GM12878 (cell line): ENCODE measurements around the gene PIWIL4. TPM values are rescaled to one million over a fixed set of nuclear protein-coding genes. Genes with fewer than 3 reads are reported as not detected.

Source experiments
- ATAC-seq: fragments of 200-7000 bp; cut with Tn5 transposase; 3 replicates; pipeline ENCODE4 v1.9.1; 2020; ENCODE audit warnings: mild to moderate bottlenecking, moderate library complexity
- BruUV-seq: library from RNA; stranded (reverse); fragments of 400-500 nt; replicated peaks from 2 replicates; lab custom pipeline; 2021; lab: Mats Ljungman, UMichigan
- CTCF ChIA-PET: fragments of 300-600 bp; sonication (Branson Sonifier 250); formaldehyde crosslinking; extraction: SDS; loops from one replicate; lab custom pipeline; 2021; ENCODE audit warnings: inconsistent platforms; lab: Yijun Ruan, JAX
- POLR2A ChIA-PET: fragments of 350-600 bp; formaldehyde crosslinking; extraction: SDS; loops from one replicate; lab custom pipeline; 2021; ENCODE audit warnings: inconsistent platforms; lab: Charles Lee
- RAD21 ChIA-PET: fragments of 300-600 bp; sonication (Branson Sonifier 250); formaldehyde crosslinking; loops from one replicate; lab custom pipeline; 2023; ENCODE audit warnings: antibody characterized with exemption; ENCODE audit not compliant: unreplicated experiment; lab: Charles Lee
- SMC1A ChIA-PET: fragments of 300-600 bp; sonication (Branson Sonifier 250); formaldehyde crosslinking; loops from one replicate; lab custom pipeline; 2023; ENCODE audit not compliant: unreplicated experiment, uncharacterized antibody; lab: Charles Lee
- DNase-seq: peaks from one replicate; pipeline ENCODE4 v3.0.0-alpha.2; 2011; ENCODE audit warnings: low read depth, low spot score
- FAIRE-seq: peaks from 3 replicates; lab custom pipeline; 2011; peaks lifted over from hg19 to GRCh38; lab: Jason Lieb, UNC
- H2AFZ ChIP-seq: 2 replicates; pipeline ENCODE4 v1.6.0; 2011; ENCODE audit warnings: low read depth, low read length, control low read depth; ENCODE audit not compliant: control insufficient read depth
- H3K27ac ChIP-seq: 2 replicates; pipeline ENCODE4 v1.5.1; 2011; ENCODE audit warnings: control low read depth; ENCODE audit not compliant: control insufficient read depth, insufficient read depth
- H3K27me3 ChIP-seq, 2 experiments: replicated peaks in 1 of 2; 2 replicates each; pipeline versions ENCODE4 v1.6.0 to v1.6.1; 2011; ENCODE audit warnings: low read length in 1 of 2; ENCODE audit not compliant: control insufficient read depth in 2 of 2, insufficient read depth in 2 of 2
- H3K36me3 ChIP-seq, 2 experiments: 2 replicates each; pipeline ENCODE4 v1.5.1; 2011; ENCODE audit warnings: low read length in 1 of 2; ENCODE audit not compliant: control insufficient read depth in 2 of 2, insufficient read depth in 2 of 2
- H3K4me1 ChIP-seq: 2 replicates; pipeline ENCODE4 v1.6.1; 2011; ENCODE audit warnings: mild to moderate bottlenecking, low read length, moderate library complexity, mixed read lengths; ENCODE audit not compliant: control insufficient read depth, insufficient read depth
- H3K4me2 ChIP-seq: 2 replicates; pipeline ENCODE4 v1.6.0; 2011; ENCODE audit warnings: control low read depth; ENCODE audit not compliant: control insufficient read depth, insufficient read depth
- H3K4me3 ChIP-seq: fragments of 200-600 bp; sonication (generic); 2 replicates; pipeline ENCODE4 v1.5.1; 2016
- H3K79me2 ChIP-seq: 2 replicates; pipeline ENCODE4 v1.6.0; 2011; ENCODE audit warnings: low read length; ENCODE audit not compliant: control insufficient read depth, insufficient read depth
- H3K9ac ChIP-seq: 2 replicates; pipeline ENCODE4 v1.8.0; 2011; ENCODE audit warnings: low read length, control low read depth, mixed read lengths; ENCODE audit not compliant: control insufficient read depth, insufficient read depth
- H3K9me3 ChIP-seq: replicated peaks from 3 replicates; pipeline ENCODE4 v1.5.1; 2011; ENCODE audit warnings: mild to moderate bottlenecking, low read length; ENCODE audit not compliant: control insufficient read depth, insufficient read depth
- H4K20me1 ChIP-seq: 2 replicates; pipeline ENCODE4 v1.6.0; 2011; ENCODE audit not compliant: control insufficient read depth, insufficient read depth
- CBX3 ChIP-seq: fragments of 200-600 bp; sonication (generic); IDR thresholded peaks from 2 replicates; pipeline ENCODE4 v1.6.1; 2016; ENCODE audit warnings: low read depth, borderline replicate concordance
- CBX5 ChIP-seq: sonication (generic); IDR thresholded peaks from 2 replicates; pipeline ENCODE4 v1.6.1; 2016; ENCODE audit warnings: low read depth, moderate library complexity, mild to moderate bottlenecking, inconsistent platforms
- CHD4 ChIP-seq: fragments of 200-600 bp; sonication (generic); IDR thresholded peaks from 2 replicates; pipeline ENCODE4 v1.6.1; 2016; ENCODE audit warnings: mild to moderate bottlenecking
- ETV6 ChIP-seq, 2 experiments: fragments of 450-650 bp in 1 of 2; IDR thresholded peaks in 1 of 2; conservative IDR thresholded peaks in 1 of 2; 2 replicates each; pipeline ENCODE4 v1.6.1; 2014; ENCODE audit warnings: antibody characterized with exemption in 1 of 2, borderline replicate concordance in 1 of 2, low read depth in 1 of 2, mild to moderate bottlenecking in 1 of 2, moderate library complexity in 1 of 2
- HCFC1 ChIP-seq: fragments of 150-350 bp; IDR thresholded peaks from 2 replicates; pipeline ENCODE4 v1.6.1; 2014; ENCODE audit warnings: low read length
- HDAC6 ChIP-seq: fragments of 200-600 bp; sonication (generic); IDR thresholded peaks from one replicate; pipeline ENCODE4 v1.8.0; 2017; ENCODE audit warnings: antibody characterized with exemption; ENCODE audit not compliant: unreplicated experiment
- LARP7 ChIP-seq: fragments of 450-650 bp; IDR thresholded peaks from 2 replicates; pipeline ENCODE4 v1.6.1; 2017; ENCODE audit warnings: mild to moderate bottlenecking
- MTA2 ChIP-seq: fragments of 450-650 bp; IDR thresholded peaks from 2 replicates; pipeline ENCODE4 v1.6.1; 2016; ENCODE audit warnings: low read depth, mild to moderate bottlenecking, moderate library complexity
- NFYB ChIP-seq: IDR thresholded peaks from 2 replicates; pipeline ENCODE4 v1.6.1; 2011; ENCODE audit warnings: low read depth, mild to moderate bottlenecking, low read length, improper control_type of control experiment, moderate library complexity; ENCODE audit not compliant: insufficient read depth
- RELA ChIP-seq: fragments of 450-650 bp; IDR thresholded peaks from 2 replicates; pipeline ENCODE4 v1.8.0; 2014; ENCODE audit warnings: borderline replicate concordance; ENCODE audit not compliant: partially characterized antibody
- SMAD5 ChIP-seq: IDR thresholded peaks from 2 replicates; pipeline ENCODE4 v1.6.1; 2016; ENCODE audit warnings: antibody characterized with exemption, low read depth
- SPI1 ChIP-seq: IDR thresholded peaks from 2 replicates; pipeline ENCODE4 v1.6.1; 2011; ENCODE audit warnings: low read depth, mild to moderate bottlenecking, low read length, moderate library complexity, borderline replicate concordance; ENCODE audit not compliant: insufficient read depth
- YY1 ChIP-seq: IDR thresholded peaks from 2 replicates; pipeline ENCODE4 v1.6.1; 2011; ENCODE audit warnings: low read depth, mild to moderate bottlenecking, low read length
- in situ Hi-C: fragments of 300-500 bp; cut with MboI; formaldehyde crosslinking; loops from 9 replicates; pipeline ENCODE4 v1.14.3; 2018; ENCODE audit warnings: mixed read lengths
- intact Hi-C: fragments of 100-400 bp; cut with micrococcal nuclease; formaldehyde crosslinking; loops from one replicate; pipeline ENCODE4 v1.14.2; 2022; ENCODE audit not compliant: unreplicated experiment
- polyA plus RNA-seq, 11 experiments: library from polyadenylated mRNA; depleted of rRNA in 4 of 11; unstranded in 6 of 11; stranded (reverse) in 5 of 11; fragments of >200 nt; fragmentation: Nextera tagmentation in 4 of 11; fragmentation: Illumina TruSeq in 1 of 11; extraction: Ambion mirVana in 4 of 11; extraction: Trizol in 1 of 11; gene quantifications; 1 replicate in 1 of 11; 2 replicates in 10 of 11; pipeline versions ENCODE4 v1.2.1 to v1.2.3, GENCODE V29; 2011 to 2016; ENCODE audit warnings: inconsistent platforms in 2 of 11, missing spikeins in 2 of 11, low read depth in 1 of 11
- total RNA-seq, 4 experiments: library from RNA; depleted of rRNA in 3 of 4; stranded (reverse); fragments of >200 nt in 3 of 4; fragmentation: Illumina TruSeq in 1 of 4; extraction: Trizol in 1 of 4; gene quantifications; 2 replicates each; pipeline versions ENCODE4 v1.2.1 to v1.2.3, GENCODE V29; 2013 to 2021
- TF ChIP-seq, protein P1 (sequence below), 3 experiments: IDR thresholded peaks in 2 of 3; conservative IDR thresholded peaks in 1 of 3; 2 replicates each; pipeline ENCODE4 v1.5.1; 2011; ENCODE audit warnings: low read depth in 3 of 3, low read length in 3 of 3, mild to moderate bottlenecking in 3 of 3, control low read depth in 2 of 3, moderate library complexity in 2 of 3, inconsistent platforms in 1 of 3, mixed read lengths in 1 of 3; ENCODE audit not compliant: control insufficient read depth in 2 of 3, insufficient read depth in 1 of 3; ENCODE audit errors: extremely low read depth in 1 of 3
- TF ChIP-seq, protein P2 (sequence below): fragments of 450-650 bp; formaldehyde crosslinking; IDR thresholded peaks from 2 replicates; pipeline ENCODE4 v1.4.0; 2020; ENCODE audit warnings: mild to moderate bottlenecking, moderate library complexity

The PIWIL4 gene
- total and polyA plus RNA-seq, 10 of the 15 experiments (the other 5 are each of a cell fraction or from before 2014, with no cell fraction given) = 0.23 to 13.3 (median 0.47) TPM

DNA sequence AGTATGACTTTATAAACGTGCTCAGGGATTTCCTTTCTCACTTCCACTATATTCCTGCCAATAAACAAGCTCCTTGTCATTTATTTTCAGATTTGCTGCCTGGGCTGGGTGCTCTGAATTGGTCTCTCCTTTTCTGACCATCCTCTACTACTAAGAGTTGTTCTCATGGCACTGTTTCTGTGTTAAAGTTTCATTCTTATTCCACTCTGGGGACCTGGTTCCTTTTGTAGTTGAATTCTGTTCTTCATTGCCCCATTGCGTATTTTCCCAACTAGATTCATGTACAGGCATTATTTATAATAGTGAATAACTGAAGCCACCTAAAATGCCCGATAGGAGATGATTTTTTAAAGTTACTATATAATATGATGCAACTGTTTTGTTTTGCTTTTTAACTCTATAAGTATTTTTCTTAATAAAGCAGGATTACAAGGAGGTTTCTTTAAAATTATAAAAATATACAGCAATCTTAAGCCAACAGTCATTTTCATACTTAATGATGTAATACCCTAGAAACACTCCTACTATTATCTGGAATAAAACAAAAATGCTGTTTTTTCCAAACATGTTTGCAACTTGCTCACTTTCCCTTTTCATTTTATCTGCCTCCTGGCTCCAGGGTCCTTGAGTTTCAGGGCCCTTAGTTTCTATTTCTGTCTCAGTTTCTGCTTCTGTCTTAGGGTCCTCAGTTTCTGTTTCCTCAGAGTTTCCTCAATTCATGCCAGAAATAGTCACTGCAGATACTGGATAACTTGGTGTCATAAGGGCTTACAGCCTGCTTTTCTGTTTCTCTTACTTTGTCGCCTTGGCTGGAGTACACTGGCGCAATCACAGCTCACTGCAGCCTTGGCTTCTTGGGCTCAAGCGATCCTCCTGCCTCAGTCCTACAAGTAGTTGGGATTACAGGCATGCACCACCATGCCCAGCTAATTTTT lies 33.2 kb upstream of the PIWIL4 start (continued):
- TF ChIP-seq, protein P1, sequence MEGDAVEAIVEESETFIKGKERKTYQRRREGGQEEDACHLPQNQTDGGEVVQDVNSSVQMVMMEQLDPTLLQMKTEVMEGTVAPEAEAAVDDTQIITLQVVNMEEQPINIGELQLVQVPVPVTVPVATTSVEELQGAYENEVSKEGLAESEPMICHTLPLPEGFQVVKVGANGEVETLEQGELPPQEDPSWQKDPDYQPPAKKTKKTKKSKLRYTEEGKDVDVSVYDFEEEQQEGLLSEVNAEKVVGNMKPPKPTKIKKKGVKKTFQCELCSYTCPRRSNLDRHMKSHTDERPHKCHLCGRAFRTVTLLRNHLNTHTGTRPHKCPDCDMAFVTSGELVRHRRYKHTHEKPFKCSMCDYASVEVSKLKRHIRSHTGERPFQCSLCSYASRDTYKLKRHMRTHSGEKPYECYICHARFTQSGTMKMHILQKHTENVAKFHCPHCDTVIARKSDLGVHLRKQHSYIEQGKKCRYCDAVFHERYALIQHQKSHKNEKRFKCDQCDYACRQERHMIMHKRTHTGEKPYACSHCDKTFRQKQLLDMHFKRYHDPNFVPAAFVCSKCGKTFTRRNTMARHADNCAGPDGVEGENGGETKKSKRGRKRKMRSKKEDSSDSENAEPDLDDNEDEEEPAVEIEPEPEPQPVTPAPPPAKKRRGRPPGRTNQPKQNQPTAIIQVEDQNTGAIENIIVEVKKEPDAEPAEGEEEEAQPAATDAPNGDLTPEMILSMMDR (IDR thresholded peaks at IDR 0.05 in 2 of 3, conservative IDR thresholded peaks at IDR 0.05 in 1 of 3; ENCODE audit: control insufficient read depth in 2 of 3, extremely low read depth in 1 of 3, insufficient read depth in 1 of 3, low read depth in 3 of 3, low read length in 3 of 3) = no peak

DNA sequence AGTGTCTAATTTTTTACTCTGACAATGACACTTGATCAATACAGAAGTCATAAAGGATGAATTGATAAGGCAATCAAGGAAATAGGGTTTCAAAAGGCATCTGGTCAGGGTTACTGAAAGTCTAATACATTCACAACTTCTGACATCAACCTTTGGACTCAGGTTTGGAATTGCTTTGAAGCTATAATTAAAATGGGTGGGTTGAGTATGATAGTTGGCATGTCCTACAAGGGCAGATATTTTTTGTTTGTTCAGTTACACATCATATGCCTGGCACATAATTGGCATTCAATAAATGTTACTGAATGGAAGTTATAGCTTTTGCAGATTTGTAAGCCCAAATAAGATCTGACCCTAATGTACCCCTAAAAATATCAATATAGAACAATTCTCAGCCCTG lies 30.8 kb upstream of the PIWIL4 start:
- no TSS peak for BruUV-seq
- TF ChIP-seq CHD4 (no peak), RELA (no peak), CBX5 (no peak), HDAC6 (no peak), NFYB (no peak), CBX3 (no peak), HCFC1 (no peak), SMAD5 (no peak), LARP7 (no peak), SPI1 (no peak), ETV6 (conservative IDR thresholded peaks at IDR 0.05 in 1 of 2, IDR thresholded peaks at IDR 0.05 in 1 of 2; ENCODE audit: borderline replicate concordance in 1 of 2, low read depth in 1 of 2) (no peak), YY1 (no peak), MTA2 (no peak)
- TF ChIP-seq, protein P2, sequence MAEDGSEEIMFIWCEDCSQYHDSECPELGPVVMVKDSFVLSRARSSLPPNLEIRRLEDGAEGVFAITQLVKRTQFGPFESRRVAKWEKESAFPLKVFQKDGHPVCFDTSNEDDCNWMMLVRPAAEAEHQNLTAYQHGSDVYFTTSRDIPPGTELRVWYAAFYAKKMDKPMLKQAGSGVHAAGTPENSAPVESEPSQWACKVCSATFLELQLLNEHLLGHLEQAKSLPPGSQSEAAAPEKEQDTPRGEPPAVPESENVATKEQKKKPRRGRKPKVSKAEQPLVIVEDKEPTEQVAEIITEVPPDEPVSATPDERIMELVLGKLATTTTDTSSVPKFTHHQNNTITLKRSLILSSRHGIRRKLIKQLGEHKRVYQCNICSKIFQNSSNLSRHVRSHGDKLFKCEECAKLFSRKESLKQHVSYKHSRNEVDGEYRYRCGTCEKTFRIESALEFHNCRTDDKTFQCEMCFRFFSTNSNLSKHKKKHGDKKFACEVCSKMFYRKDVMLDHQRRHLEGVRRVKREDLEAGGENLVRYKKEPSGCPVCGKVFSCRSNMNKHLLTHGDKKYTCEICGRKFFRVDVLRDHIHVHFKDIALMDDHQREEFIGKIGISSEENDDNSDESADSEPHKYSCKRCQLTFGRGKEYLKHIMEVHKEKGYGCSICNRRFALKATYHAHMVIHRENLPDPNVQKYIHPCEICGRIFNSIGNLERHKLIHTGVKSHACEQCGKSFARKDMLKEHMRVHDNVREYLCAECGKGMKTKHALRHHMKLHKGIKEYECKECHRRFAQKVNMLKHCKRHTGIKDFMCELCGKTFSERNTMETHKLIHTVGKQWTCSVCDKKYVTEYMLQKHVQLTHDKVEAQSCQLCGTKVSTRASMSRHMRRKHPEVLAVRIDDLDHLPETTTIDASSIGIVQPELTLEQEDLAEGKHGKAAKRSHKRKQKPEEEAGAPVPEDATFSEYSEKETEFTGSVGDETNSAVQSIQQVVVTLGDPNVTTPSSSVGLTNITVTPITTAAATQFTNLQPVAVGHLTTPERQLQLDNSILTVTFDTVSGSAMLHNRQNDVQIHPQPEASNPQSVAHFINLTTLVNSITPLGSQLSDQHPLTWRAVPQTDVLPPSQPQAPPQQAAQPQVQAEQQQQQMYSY (CRISPR knock-in tag) = no peak

More for the DNA sequence above, 30.8 kb upstream of the PIWIL4 start:
- no peak overlapping the region for H3K9ac ChIP-seq
- ChIA-PET POLR2A (interaction anchor here (1.8 kb wide), 1 partner anchor 48 kb away, joined by 6 read pairs; no protein-coding TSS in a partner anchor), RAD21 (interaction anchor here (1.4 kb wide), 1 partner anchor 86 kb away, joined by 3 read pairs; no protein-coding TSS in a partner anchor), SMC1A (interaction anchor here (0.9 to 2.1 kb wide), 6 partner anchors 11 to 1180 kb away, joined by 3 to 8 read pairs (median 4); no protein-coding TSS in a partner anchor), CTCF (interaction anchor here (1.2 to 2.7 kb wide), 4 partner anchors 11 to 67 kb away, joined by 5 to 17 read pairs (median 8); no protein-coding TSS in a partner anchor)
- no peaks in the 10 kb centered on the region for H3K4me1 ChIP-seq
- in situ Hi-C loops (no loop called here), intact Hi-C loops (no loop called here)
- no peak overlapping the region for H2AFZ ChIP-seq
- no peak overlapping the region for H3K4me2 ChIP-seq
- no peaks in the 10 kb centered on the region for H3K36me3 ChIP-seq
- no peaks in the 10 kb centered on the region for H4K20me1 ChIP-seq
- FAIRE-seq = no peak
- H3K27me3 ChIP-seq = no peaks in the 10 kb centered on the region
- no peak overlapping the region for H3K27ac ChIP-seq
- no peak for DNase-seq
- no peak for ATAC-seq
- H3K79me2 ChIP-seq = no peaks in the 10 kb centered on the region
- no peak overlapping the region for H3K4me3 ChIP-seq
- no peaks in the 10 kb centered on the region for H3K9me3 ChIP-seq
